Measurements from ENCODE around the gene HORMAD2. TPM values are rescaled to one million over a fixed set of nuclear protein-coding genes. Genes with fewer than 3 reads are reported as not detected.
A peak's percentile ranks its signal among the peaks of the same experiment; 100 is the strongest.

The HORMAD2 gene
- total RNA-seq, 1 donor from 2014 or later: not detected

DNA sequence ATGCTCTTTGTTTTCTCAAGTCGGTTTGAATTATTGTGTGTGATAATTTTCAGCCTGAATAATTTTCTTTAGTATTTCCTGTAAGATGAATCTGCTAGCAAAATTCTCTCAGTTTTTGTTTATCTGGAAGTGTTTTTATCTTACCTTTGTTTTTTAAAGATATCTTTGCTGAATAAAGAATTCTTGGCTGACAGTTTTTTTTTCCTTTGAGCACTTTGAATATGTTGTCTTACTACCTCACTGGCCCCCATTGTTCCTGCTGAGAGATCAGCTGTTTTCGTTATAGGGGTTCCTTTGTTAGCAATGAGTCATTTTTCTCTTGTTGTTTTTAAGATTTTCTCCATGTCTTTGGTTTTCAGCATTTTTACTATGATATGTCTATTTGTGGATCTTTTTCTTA, 63.0 kb downstream of the HORMAD2 start:
- H3K4me1 Mint-ChIP-seq (ENCODE audit: unreplicated experiment): no peaks in the 10 kb centered on the region
- H3K4me3 Mint-ChIP-seq (ENCODE audit: unreplicated experiment): no peak overlapping the region
- no peaks in the 10 kb centered on the region for H3K9me3 Mint-ChIP-seq (ENCODE audit: unreplicated experiment)
- H3K27ac Mint-ChIP-seq (ENCODE audit: unreplicated experiment): no peak overlapping the region
- TF ChIP-seq, protein P1, sequence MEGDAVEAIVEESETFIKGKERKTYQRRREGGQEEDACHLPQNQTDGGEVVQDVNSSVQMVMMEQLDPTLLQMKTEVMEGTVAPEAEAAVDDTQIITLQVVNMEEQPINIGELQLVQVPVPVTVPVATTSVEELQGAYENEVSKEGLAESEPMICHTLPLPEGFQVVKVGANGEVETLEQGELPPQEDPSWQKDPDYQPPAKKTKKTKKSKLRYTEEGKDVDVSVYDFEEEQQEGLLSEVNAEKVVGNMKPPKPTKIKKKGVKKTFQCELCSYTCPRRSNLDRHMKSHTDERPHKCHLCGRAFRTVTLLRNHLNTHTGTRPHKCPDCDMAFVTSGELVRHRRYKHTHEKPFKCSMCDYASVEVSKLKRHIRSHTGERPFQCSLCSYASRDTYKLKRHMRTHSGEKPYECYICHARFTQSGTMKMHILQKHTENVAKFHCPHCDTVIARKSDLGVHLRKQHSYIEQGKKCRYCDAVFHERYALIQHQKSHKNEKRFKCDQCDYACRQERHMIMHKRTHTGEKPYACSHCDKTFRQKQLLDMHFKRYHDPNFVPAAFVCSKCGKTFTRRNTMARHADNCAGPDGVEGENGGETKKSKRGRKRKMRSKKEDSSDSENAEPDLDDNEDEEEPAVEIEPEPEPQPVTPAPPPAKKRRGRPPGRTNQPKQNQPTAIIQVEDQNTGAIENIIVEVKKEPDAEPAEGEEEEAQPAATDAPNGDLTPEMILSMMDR (IDR thresholded peaks at IDR 0.05; ENCODE audit: unreplicated experiment): no peak
- peaks cover 6% of the 10 kb centered on the region for H3K36me3 Mint-ChIP-seq (ENCODE audit: low read depth, unreplicated experiment)
- no peak for DNase-seq (ENCODE audit: low spot score)
- no peaks in the 10 kb centered on the region for H3K27me3 Mint-ChIP-seq (ENCODE audit: unreplicated experiment)

DNA sequence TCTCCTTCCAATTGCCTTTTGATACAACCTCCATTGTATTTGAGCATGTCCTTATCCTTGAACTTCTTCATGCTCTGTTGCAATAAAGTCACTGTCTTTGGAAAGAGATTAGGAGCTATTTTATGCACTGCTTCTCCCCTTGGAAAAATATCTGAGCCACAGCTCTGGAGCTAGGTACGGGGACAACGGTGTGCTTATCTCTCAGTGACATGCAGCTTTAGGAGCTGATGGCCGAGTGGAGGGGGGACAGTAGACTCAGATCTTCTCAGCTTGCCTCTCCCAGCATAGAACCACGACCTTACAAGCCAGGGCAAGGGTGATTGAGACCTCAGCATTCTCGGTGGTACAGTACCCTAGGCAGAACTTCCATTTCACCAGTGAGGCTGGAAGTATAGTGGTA, 64.1 kb downstream of the HORMAD2 start:
- no peak for DNase-seq (ENCODE audit: low spot score)
- TF ChIP-seq, protein P1 (IDR thresholded peaks at IDR 0.05; ENCODE audit: unreplicated experiment): no peak
- no peak overlapping the region for H3K27ac Mint-ChIP-seq (ENCODE audit: unreplicated experiment)
- peaks cover 6% of the 10 kb centered on the region for H3K36me3 Mint-ChIP-seq (ENCODE audit: low read depth, unreplicated experiment)
- H3K9me3 Mint-ChIP-seq (ENCODE audit: unreplicated experiment): no peaks in the 10 kb centered on the region
- H3K4me1 Mint-ChIP-seq (ENCODE audit: unreplicated experiment): no peaks in the 10 kb centered on the region
- no peak overlapping the region for H3K4me3 Mint-ChIP-seq (ENCODE audit: unreplicated experiment)
- no peaks in the 10 kb centered on the region for H3K27me3 Mint-ChIP-seq (ENCODE audit: unreplicated experiment)

DNA sequence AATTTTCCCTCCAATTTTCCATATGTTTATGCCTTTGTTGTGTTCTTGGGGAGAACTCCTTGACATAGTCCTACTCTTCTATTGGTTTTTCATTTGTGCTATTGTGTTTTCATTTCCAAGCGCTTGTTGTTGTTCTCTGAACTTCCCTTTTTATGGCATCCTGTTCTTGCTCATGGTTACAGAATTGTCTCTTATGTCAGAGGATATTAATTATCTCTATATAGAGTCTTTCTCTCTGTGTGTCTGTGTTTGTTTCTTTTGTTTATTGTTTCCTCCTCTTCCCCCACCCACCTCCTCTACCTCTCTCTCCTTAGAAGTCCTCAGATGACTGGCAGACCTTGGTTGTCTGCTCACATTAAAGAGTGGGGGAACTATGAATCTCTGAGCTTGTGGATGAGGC, 69.9 kb downstream of the HORMAD2 start:
- DNase-seq (ENCODE audit: low spot score): no peak
- TF ChIP-seq, protein P1 (IDR thresholded peaks at IDR 0.05; ENCODE audit: unreplicated experiment): no peak
- Mint-ChIP-seq H3K4me3 (ENCODE audit: unreplicated experiment) (no peak overlapping the region), H3K27me3 (ENCODE audit: unreplicated experiment) (no peaks in the 10 kb centered on the region), H3K36me3 (ENCODE audit: low read depth, unreplicated experiment) (no peaks in the 10 kb centered on the region), H3K4me1 (ENCODE audit: unreplicated experiment) (peaks cover 14% of the 10 kb centered on the region), H3K27ac (ENCODE audit: unreplicated experiment) (peak overlapping the region; percentile 76), H3K9me3 (ENCODE audit: unreplicated experiment) (no peaks in the 10 kb centered on the region)

DNA sequence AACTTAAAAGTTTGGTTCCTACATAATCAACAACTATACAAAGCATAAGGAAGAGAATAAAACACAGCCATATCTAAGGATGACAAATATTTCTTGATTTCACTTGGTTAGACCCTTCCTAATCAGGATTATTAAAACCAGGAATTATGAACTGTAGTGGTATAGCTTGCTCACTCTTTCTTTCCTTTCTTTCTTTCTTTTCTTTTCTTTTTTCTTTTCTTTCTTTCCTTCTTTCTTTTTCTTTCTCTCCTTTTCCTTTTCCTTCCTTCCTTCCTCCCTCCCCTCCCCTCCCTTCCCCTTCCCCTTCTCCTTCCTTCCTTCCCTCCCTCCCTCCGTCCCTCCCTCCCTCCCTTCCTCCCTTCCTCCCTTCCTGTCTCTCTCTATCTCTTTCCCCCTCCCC, 78.0 kb downstream of the HORMAD2 start:
- DNase-seq (ENCODE audit: low spot score): no peak
- no peaks in the 10 kb centered on the region for H3K27me3 Mint-ChIP-seq (ENCODE audit: unreplicated experiment)
- H3K4me3 Mint-ChIP-seq (ENCODE audit: unreplicated experiment): no peak overlapping the region
- peaks cover 9% of the 10 kb centered on the region for H3K4me1 Mint-ChIP-seq (ENCODE audit: unreplicated experiment)
- no peaks in the 10 kb centered on the region for H3K9me3 Mint-ChIP-seq (ENCODE audit: unreplicated experiment)
- H3K27ac Mint-ChIP-seq (ENCODE audit: unreplicated experiment): no peak overlapping the region
- no peaks in the 10 kb centered on the region for H3K36me3 Mint-ChIP-seq (ENCODE audit: low read depth, unreplicated experiment)
- TF ChIP-seq, protein P1 (IDR thresholded peaks at IDR 0.05; ENCODE audit: unreplicated experiment): no peak

DNA sequence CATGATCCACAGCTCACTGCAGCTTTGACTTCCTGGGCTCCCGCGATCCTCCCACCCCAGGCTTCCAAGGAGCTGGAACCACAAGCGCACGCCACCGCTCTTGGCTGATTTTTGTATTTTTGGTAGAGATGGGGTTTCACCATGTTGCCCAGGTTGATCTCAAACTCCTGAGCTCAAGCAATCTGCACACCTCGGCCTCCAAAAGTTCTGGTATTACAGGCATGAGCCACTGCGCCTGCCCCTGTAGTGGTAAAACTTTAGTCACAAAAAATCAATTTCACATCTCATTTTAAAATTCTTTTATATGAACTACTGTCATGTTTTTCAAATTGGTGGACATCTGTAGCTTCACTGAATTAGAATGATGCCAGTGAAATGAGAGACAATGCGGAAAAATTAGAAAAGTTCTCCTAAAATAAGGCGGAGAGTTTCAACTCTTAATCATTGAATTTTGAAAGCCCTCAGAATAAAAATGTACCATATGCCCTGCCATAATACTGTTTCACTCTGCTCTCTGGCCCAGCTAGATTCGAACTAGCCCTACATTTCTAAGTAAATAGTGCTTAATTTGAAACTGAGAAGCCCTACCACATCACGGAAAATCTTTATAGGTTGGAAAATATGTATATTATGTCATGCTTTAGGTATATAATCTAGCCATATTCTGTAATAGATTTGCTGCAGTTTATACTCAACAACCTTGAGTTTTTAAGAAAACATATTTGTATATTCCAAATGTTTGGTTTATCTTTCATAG, 78.7 kb downstream of the HORMAD2 start:
- H3K27me3 Mint-ChIP-seq (ENCODE audit: unreplicated experiment): no peaks in the 10 kb centered on the region
- H3K9me3 Mint-ChIP-seq (ENCODE audit: unreplicated experiment): no peaks in the 10 kb centered on the region
- no peak overlapping the region for H3K27ac Mint-ChIP-seq (ENCODE audit: unreplicated experiment)
- DNase-seq (ENCODE audit: low spot score): no peak
- H3K4me3 Mint-ChIP-seq (ENCODE audit: unreplicated experiment): no peak overlapping the region
- H3K36me3 Mint-ChIP-seq (ENCODE audit: low read depth, unreplicated experiment): no peaks in the 10 kb centered on the region
- H3K4me1 Mint-ChIP-seq (ENCODE audit: unreplicated experiment): peaks cover 9% of the 10 kb centered on the region
- TF ChIP-seq, protein P1 (IDR thresholded peaks at IDR 0.05; ENCODE audit: unreplicated experiment): no peak

Measured in endothelial cell (in vitro differentiated cells).